Retinal pigment epithelial cell (primary cell): ENCODE results near the gene PIGH.

Experiments used
- DNase-seq: peaks from one replicate; pipeline ENCODE4 v3.0.0-alpha.2; 2010; ENCODE audit warnings: low read depth
- H3K4me3 ChIP-seq: 2 replicates; pipeline ENCODE4 v1.5.1; 2011; ENCODE audit warnings: mild to moderate bottlenecking, low read length, control low read depth, moderate library complexity
- TF ChIP-seq, protein P1 (sequence below): conservative IDR thresholded peaks from 2 replicates; pipeline ENCODE4 v1.5.1; 2011; ENCODE audit warnings: low read depth, low read length, control low read depth, inconsistent platforms

The PIGH gene

DNA sequence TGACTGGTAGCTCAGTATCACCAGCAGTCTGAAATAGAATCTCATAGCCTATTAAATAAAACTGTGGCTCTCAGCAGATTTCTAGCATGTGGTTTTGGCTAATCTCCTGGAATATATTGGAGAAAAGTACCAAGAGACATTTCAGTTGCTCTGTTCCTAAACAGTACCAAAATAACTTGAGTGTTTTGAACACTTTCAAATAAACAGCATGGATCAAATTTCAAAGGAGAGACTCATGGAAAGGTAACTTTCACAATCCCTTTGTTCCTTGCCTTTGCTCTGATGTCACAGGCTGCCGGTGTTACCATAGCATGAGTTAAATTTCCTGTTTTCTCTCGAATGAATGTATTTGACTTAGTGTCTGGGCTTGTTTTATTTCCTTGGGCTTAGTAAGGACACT lies 23.0 kb upstream of the PIGH start:
- no peak for DNase-seq

DNA sequence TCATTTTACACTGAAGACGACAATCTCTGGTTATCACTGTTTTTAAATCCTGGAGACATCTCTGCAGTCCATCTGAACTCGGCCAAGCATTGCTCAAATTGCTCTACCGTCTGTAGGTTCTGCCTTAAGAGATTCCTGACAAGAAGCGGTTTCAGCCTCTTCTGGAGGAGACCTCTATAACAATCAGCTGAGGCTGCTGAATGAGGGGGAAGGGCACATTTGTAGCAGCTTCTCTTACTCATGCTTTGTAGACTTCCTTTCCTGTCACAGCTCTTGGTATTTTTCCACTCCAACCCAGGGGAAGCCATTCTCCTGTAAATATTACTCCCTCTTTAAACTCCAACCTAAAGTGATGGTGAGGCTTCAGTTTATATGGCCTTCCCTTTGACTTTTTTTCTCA lies 22.6 kb upstream of the PIGH start:
- peak; percentile 56 for DNase-seq
- TF ChIP-seq, protein P1, sequence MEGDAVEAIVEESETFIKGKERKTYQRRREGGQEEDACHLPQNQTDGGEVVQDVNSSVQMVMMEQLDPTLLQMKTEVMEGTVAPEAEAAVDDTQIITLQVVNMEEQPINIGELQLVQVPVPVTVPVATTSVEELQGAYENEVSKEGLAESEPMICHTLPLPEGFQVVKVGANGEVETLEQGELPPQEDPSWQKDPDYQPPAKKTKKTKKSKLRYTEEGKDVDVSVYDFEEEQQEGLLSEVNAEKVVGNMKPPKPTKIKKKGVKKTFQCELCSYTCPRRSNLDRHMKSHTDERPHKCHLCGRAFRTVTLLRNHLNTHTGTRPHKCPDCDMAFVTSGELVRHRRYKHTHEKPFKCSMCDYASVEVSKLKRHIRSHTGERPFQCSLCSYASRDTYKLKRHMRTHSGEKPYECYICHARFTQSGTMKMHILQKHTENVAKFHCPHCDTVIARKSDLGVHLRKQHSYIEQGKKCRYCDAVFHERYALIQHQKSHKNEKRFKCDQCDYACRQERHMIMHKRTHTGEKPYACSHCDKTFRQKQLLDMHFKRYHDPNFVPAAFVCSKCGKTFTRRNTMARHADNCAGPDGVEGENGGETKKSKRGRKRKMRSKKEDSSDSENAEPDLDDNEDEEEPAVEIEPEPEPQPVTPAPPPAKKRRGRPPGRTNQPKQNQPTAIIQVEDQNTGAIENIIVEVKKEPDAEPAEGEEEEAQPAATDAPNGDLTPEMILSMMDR, result no peak
- no peak overlapping the region for H3K4me3 ChIP-seq

More for the DNA sequence above, 23.0 kb upstream of the PIGH start:
- TF ChIP-seq, protein P1, result no peak
- H3K4me3 ChIP-seq, result no peak overlapping the region

DNA sequence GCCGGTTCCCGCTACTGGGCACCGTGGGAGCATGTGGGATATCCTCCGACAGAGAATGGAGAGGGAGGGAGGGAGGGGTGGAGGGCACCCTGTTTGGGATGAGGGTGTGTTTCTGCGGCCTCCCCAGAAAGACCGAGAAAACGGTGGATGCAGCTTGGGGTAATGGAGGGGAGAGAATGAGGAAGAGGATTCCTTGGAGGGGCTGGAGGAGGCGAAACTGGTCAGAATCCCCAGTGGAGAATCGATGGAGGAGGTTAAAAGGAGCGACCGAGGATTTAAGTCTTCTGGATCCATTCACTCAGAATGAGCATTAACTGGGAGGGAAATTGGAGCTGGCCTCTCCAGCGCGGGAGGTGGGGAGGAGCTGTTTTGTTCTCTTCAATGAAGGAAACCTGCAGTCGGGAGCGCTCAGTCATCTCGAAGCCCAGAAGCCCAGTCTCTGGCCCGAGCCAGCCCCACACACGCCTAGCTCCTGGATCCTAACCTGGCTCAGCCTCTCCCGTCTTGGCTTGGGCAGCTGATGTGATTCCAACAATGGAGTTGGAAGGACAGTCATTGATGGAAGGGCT lies 20.2 kb upstream of the PIGH start:
- DNase-seq, result no peak
- TF ChIP-seq, protein P1, result no peak
- peak overlapping the region; percentile 72 for H3K4me3 ChIP-seq

DNA sequence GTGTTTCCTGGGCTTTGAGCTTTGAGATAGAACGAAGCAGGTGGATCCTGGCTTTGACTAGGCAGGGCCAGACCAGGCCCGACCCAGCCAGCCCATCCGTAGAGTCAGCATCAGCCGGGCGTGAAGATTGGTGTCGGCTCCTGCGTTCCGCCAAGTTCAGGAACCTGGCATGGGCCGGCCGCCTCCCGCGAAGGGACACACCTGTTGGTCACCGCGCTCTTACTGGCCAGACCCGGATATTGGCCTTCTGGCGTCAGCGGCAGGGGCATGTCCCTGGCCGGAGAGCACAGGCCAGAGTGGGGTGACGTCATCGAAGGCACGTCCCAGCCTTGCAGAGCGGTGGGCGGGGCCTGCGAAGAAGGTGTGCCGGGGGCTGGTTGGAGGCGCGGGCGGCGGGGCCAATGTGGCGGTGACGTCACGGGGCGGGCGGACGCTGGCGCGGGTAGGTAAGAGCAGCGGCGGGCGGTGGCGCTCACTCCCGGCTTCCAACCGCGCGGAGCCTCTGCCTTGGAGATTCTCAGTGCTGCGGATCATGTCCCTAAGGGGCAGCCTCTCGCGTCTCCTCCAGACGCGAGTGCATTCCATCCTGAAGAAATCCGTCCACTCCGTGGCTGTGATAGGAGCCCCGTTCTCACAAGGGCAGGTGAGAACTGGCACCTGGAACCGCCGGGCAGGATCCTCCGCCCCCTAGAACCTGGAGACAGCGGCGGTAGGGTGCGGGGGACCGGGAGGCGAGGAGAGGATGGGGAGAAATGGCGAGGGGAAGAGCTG lies 19.6 kb upstream of the PIGH start, which contains the start of gene ARG2:
Gene ARG2 (plus strand): TSS at position 475 of the 771 bp plus-strand sequence. CDS start 58 bp downstream, at position 533.
- DNase-seq, result peak; percentile 82
- TF ChIP-seq, protein P1, result no peak
- H3K4me3 ChIP-seq, result peak within 1 kb of the TSS; percentile 72

DNA sequence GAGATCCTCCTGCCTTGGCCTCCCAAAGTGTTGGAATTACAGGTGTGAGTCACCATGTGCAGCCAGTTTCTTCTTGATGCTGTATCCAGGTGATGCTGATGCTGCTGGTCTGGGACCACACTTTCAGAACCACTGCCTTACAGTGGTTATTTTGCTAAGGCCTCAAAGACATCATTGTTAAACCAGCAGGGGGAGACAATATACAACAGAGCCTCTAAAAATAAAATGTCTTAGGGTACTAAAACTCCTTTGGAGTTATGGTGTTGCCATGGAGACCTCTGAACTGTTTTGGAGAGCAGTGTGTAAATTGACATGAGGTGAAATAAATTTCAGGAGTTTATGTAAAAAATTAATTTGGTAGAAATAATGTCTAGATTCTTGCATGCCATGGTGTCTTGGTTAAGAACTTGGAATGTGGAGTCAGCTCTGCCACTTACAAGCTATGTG lies 18.6 kb upstream of the PIGH start:
- H3K4me3 ChIP-seq, result no peak overlapping the region
- TF ChIP-seq, protein P1, result peak; percentile 71
- DNase-seq, result peak; percentile 61

DNA sequence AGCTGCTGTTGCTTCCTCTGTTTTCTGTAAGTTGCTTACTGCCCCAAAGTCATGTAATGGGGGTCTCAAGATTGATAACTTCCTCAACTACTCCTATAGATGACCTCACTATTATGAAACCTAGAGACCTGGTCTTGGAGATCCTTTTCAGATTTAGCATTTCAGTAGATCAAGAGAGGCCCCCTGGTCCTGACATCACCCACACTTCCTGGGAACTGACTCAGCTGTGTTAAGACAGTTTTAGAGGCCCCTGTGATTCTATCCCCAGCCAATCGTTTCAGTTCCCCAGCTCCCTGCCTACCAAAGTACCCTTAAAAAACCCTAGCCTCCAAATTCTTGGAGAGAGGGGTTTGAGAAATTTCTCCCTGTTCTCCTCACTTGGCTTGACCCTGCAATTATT lies 10.4 kb upstream of the PIGH start:
- H3K4me3 ChIP-seq, result no peak overlapping the region
- TF ChIP-seq, protein P1, result no peak
- DNase-seq, result no peak
